HG03064 (cell line): ENCODE results near the gene MED8.
A peak's percentile ranks its signal among the peaks of the same experiment; 100 is the strongest.
"Not testable (repeated sequence)": the region's sequence is repeated elsewhere in the genome, so short reads cannot be mapped to it uniquely, and the experiment has no call there.

Experiments used
- ATAC-seq: cut with Tn5 transposase; IDR thresholded peaks from one replicate; pipeline ENCODE4 v1.9.1; 2021; ENCODE audit warnings: low read depth; ENCODE audit not compliant: unreplicated experiment

MED8 gene

GRCh38 chr1:43387976-43388599 is 1.5 kb downstream of the MED8 start:
- no peak for ATAC-seq

GRCh38 chr1:43386676-43387075 is 2.9 kb downstream of the MED8 start:
- no peak for ATAC-seq

GRCh38 chr1:43383449-43383848 is 6.2 kb downstream of the MED8 start:
- ATAC-seq, result no peak

GRCh38 chr1:43382027-43382779 is 7.4 kb downstream of the MED8 start:
- ATAC-seq, result no peak

- no peak for ATAC-seq
Measured at GRCh38 chr1:43381612-43382011, 8.0 kb downstream of the MED8 start.

- ATAC-seq, result no peak
Measured at GRCh38 chr1:43379476-43379875, 10.1 kb downstream of the MED8 start.

- ATAC-seq, result no peak
Measured at GRCh38 chr1:43377831-43378230, 11.8 kb downstream of the MED8 start.

GRCh38 chr1:43376723-43377235 is 12.8 kb downstream of the MED8 start:
- ATAC-seq, result no peak

GRCh38 chr1:43373066-43373940 is 16.3 kb downstream of the MED8 start:
- no peak for ATAC-seq

GRCh38 chr1:43372172-43372571 is 17.4 kb downstream of the MED8 start:
- no peak for ATAC-seq

GRCh38 chr1:43370564-43370963 is 19.0 kb downstream of the MED8 start:
- ATAC-seq, result no peak

- ATAC-seq, result not testable (repeated sequence)
Measured at GRCh38 chr1:43369779-43370178, 19.8 kb downstream of the MED8 start.

- no peak for ATAC-seq
Measured at GRCh38 chr1:43368646-43369020, 21.0 kb downstream of the MED8 start.

GRCh38 chr1:43367904-43368645 is 21.5 kb downstream of the MED8 start, which contains the start of gene ELOVL1:
ELOVL1 (minus strand) TSS chr1:43368011; CDS start chr1:43365609, 2,402 bp downstream.
- ATAC-seq, result peak; percentile 71

- ATAC-seq, result peak; percentile 32
Measured at GRCh38 chr1:43367026-43367903, 22.3 kb downstream of the MED8 start.

- ATAC-seq, result no peak
Measured at GRCh38 chr1:43366601-43367025, 23.0 kb downstream of the MED8 start.

- ATAC-seq, result no peak
Measured at GRCh38 chr1:43366179-43366578, 23.4 kb downstream of the MED8 start.

GRCh38 chr1:43365678-43366077 is 23.9 kb downstream of the MED8 start:
- no peak for ATAC-seq

- ATAC-seq, result no peak
Measured at GRCh38 chr1:43363935-43364525, 25.6 kb downstream of the MED8 start.
